Dermis microvascular lymphatic vessel endothelial cell (primary cell): ENCODE data around the gene DAPL1. TPM values are rescaled to one million over a fixed set of nuclear protein-coding genes. Genes with fewer than 3 reads are reported as not detected.
A peak's percentile ranks its signal among the peaks of the same experiment; 100 is the strongest.
"Not testable (repeated sequence)": the region's sequence is repeated elsewhere in the genome, so short reads cannot be mapped to it uniquely, and the experiment has no call there.

Source experiments
- DNase-seq, 2 donors: peaks; one replicate each; pipeline versions ENCODE4 v3.0.0 to v3.0.0-alpha.2; 2010; ENCODE audit warnings: low read depth in 2 of 2
- total RNA-seq: library from RNA; depleted of rRNA; stranded (reverse); fragments of >200 nt; gene quantifications from 2 replicates; pipeline ENCODE4 v1.2.1, GENCODE V29; 2014

The DAPL1 gene
- total RNA-seq, 1 donor from 2014 or later, result not detected

DNA sequence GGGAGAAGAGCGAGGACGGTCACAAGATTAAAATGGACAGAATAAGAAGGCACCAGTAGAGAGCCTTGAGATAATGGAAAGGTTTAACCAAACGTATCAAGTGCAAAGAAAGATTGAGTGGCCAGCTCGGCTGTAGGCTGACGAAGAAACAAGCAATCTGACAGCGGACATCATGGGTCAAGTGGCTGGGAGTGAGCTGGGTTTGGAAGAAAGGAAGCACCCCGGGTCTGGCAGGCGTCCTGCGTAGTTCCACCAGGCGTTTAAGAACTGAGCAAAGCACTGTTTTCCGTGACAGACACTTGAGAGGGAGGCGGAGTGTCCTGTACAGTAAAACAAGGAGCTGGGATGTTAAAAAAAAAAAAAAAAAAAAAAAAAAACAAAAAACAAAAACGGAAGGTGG lies 27.1 kb downstream of the DAPL1 start:
- DNase-seq, result no peak

DNA sequence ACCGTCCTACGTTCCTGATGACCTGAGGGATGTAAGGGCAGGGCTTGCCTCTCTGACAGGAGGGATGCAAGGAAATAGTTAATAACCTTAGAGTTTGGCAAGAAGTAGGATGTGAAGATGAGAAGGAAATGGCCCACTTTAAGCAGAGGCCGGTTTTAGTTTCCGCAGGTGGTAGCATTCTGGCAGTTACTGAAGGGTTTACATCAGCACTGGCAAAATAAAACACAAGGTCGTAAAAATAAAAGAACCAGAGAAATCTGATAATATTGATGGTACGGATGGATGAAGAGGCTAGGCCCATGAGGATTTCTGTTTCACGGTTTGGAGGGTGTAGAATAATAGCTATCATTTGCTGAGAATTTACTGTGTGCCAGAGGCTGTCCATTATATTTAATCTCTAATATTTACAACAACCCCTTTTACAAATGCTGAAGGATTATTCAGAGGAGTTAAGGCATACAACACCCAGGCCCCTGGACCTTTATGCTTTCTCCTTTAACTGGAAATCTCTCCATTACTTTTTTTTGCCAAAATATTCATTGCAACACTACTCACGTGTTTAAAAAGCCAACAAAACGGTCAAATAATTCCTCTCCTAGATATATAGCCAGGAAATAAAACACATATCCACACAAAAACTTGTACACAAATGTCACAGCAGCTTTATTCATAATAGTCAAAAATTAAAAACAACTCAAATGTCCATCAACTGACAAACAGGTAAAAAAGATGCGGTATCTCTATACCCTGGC lies 28.5 kb downstream of the DAPL1 start:
- DNase-seq, result no peak

GRCh38 chr2:158825021-158825420 lies 29.9 kb downstream of the DAPL1 start:
- no peak for DNase-seq

DNA sequence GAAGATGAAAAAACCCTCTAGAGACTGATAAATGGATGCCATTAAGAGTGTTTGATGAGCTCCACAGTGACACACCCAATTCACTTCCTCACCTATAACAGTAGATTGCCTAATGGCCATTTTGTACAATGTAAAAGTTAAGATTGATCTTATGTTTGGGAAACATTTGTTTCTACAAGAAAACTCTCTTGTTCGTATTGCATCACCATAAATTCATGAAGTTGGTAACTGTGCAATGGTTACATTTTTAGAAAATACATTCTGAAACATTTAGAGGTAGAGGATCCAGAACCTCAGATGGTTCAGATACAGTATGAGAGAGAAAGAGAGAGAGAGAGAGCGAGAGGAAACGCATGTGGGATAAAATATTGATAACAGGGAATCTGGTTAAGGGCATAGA lies 31.8 kb downstream of the DAPL1 start:
- DNase-seq, result no peak

DNA sequence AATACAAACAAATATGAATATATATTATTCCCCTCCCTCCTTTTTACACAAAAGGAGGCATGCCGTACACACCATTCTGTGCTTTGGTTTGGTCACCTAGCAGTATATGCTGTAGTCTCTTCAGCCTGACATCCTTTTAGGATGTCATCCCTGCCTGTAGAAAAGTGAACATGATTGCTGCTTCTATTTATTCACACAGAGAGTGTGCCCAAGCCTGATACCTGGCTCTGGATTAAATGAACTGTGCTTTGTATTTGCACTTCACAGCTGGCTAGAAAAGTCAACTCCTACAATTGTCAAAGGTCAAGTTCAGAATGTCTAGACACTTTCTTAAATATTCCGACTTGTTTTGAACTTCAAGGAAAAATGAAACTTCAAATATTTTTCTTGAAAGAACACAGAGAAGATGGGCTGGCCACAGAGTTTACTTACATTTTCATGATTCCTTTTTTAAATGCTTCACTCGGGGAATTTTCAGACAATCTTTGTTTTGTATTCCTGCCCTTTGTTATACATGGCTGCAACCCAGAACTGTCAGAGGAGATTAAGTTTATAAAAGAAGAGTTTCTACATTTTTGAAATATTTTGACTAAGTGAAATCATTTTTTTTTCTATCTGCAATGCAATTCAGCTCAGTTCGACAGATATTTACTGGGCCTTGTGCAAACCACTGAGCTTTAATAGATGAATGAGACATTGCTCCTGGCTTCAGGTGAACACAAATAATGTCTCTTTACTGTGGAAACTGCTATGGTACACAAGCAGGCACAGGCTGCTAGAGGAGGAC lies 33.5 kb downstream of the DAPL1 start:
- DNase-seq, result no peak

- no peak for DNase-seq
Measured at GRCh38 chr2:158829167-158829566, 34.0 kb downstream of the DAPL1 start.

DNA sequence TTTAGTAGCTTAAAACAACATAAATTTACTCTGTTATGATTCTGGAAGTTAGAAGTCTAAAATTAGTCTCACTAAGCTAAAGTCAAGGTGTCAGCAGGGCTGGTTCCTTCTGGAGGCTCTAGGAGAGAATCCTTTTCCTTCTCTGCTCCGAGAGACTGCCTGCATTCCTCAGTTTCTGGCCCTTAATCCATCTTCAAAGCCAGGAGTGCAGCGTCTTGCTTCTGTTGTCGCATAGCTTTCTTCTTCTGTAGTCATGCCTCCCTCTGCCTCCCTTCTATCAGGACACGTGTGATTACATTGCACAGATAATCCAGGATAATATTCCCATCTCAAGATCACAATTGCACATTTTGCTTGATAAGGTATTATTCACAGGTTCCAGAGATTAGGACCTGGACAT lies 35.1 kb downstream of the DAPL1 start:
- no peak for DNase-seq

DNA sequence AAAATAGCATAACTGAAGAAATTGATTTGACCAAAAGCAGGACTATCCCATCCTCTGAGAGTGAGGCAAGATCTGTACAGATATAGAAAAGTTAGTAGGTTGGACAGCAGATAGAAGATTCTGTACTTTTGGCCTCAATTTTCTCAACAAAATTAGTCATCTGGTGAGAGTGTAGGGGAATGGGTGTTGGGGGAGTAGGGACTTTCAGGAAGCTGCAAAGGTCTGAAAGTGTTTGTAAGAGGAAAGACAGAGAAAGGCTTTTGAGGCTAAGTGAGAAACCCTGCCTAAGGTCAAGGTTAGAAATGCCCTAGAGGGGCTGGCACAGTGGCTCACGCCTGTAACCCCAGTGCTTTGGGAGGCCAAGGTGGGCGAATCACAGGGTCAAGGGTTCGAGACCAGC lies 40.3 kb downstream of the DAPL1 start:
- DNase-seq, result no peak

DNA sequence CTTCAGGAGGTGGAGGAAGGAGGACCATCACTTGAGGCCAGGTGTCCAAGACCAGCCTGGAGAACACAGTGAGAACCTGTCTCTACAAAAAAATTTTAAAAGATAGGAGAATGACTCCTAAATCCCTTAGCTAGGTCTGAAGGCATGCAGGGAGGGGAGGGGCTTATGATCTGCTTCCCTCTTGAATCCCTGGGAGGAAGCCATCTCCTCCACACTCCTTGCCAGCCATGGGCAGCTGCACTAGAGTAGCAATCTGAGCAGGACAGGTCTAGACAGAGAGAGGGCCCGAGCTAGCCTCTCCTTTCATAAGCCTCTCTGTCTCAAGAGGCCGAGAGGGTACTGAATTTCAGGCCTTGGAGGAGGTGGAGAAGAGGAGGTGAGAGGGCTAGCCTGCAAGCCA lies 42.5 kb downstream of the DAPL1 start:
- no peak for DNase-seq

DNA sequence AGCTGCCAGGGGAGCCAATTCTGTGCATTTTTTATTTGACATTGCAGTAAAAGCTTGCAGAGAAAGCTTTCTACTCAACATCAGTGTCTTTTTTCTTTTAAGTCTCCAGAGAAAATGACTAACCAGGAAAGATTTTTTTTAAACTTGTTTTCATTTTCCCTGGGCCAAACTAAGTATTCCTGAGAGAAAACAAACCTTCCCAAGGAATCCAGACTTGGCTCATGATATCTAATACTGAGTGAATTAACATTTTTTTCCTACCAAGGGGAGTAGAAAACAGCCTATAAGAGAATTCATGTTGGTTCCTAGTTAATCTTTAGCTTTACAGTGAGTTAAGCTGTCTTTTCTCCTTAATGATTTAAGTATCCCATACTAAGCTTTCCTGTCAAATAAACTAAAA lies 46.7 kb downstream of the DAPL1 start:
- DNase-seq, result peak in 1 of 2 donors; percentile 74

DNA sequence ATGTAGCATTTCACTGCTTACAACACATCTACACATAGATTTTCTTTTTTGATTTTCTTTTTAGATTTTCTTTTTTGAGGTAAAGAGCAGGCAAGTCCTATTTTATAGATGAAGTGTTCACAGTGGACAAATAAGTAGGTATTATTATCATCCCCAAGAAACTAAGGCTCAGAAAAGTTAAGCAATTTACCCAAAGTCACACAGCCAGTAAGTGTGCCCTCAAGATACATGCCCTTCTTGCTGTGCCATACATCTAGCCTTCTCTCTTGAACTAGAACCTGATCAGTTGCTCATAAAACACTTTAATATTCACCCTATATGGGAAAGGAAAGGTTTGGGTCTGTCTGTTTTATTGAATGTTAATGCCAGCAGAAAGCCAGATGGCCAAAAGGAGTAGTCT lies 50.3 kb downstream of the DAPL1 start:
- no peak for DNase-seq

GRCh38 chr2:158845859-158846258 lies 50.7 kb downstream of the DAPL1 start:
- peak; percentile 14 to 91 for DNase-seq

GRCh38 chr2:158847526-158847925 lies 52.4 kb downstream of the DAPL1 start:
- DNase-seq, result not testable (repeated sequence)

GRCh38 chr2:158848031-158848970 lies 53.2 kb downstream of the DAPL1 start:
- DNase-seq, result not testable (repeated sequence)

DNA sequence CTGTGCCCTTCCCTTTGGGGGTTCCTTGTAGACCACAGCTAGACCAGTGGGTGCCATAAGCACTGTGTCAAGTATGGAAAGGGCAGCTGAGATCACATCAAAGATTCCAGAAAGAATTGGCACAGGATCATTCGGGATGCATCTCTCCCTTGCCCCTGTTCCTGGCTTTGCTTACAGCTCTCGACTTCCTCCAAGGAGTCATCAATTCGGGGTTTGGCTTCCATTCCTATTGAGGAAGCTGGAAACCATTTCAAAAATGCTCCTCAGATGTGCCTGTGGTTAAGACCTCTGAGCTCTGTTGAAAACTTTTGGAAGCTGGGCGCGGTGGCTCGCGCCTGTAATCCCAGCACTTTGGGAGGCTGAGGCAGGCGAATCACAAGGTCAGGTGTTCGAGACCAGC lies 65.1 kb downstream of the DAPL1 start:
- DNase-seq, result not testable (repeated sequence)

- DNase-seq, result not testable (repeated sequence)
Measured at GRCh38 chr2:158861626-158862025, 66.5 kb downstream of the DAPL1 start.

DNA sequence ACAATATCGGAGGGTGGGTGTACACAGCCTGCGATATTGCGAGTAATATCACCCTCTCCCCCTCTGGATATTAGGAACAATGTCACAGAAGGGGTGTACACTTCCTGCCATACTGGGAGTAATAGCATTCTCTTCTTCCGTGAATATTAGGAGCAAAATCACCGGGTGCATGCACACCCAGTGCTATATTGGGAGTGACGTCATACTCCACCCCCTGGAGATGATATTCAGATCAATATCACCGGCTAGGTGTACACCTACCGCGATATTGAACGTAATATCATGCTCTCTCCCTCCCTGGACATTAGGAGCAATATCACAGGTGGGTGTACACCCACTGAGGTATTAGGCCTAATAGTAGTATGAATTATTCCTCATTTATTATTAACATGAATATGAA lies 70.4 kb downstream of the DAPL1 start:
- not testable (repeated sequence) for DNase-seq

Other genes starting within 250 kb of the DAPL1 start
- 49.7 and 85.7 TPM in 2 replicates for gene TANC1, start 173.3 kb downstream of the DAPL1 start, total RNA-seq